Left forelimb (tissue), 1 donor: ENCODE results near the gene ACO1.
A peak's percentile ranks its signal among the peaks of the same experiment; 100 is the strongest.
"Not testable (repeated sequence)": the region's sequence is repeated elsewhere in the genome, so short reads cannot be mapped to it uniquely, and the experiment has no call there.

Source experiments
- DNase-seq: peaks from one replicate; pipeline ENCODE4 v3.0.0-alpha.2; 2018; ENCODE audit warnings: low spot score

Gene ACO1

DNA sequence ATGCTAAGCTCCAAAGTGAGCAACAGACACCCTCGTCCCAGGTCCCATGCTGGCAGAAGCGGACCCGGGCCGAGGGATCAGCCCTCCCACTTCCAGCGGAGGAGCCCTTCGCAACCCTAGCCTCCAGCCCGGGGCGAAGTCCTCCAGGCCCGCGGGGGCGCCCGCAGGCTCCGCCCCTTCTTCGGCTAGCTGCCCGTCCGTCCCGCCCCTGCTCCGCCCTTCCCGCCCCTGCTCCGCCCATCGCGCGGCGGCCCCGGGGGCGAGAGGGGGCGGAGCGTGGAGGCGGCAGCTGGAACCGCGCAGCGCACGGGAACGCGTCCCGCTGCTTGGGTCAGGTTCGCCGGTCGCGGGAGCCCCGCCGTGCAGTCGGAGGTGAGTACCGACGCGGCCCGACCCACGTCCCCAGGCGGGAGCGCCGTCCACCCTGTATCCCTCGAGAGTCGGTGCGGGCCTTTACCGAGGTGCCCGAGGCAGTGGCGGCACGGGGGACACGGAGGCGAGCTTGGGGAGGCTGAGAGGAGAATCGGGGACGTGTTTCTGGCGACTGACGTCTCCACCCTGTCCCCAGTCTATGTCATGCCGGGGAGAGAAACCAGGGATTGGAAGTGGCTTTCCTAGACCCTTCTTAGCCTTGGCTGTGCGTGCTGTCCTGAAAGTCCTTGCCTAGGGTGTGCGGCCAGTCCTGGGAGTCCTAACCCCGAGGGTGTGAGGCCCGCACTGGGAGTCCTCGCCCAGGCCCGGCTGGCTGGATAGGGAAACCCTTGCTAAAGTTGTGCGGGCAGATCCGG, at the start of gene ACO1:
Gene ACO1, plus strand, starts transcription at position 280 of the 788 bp plus-strand sequence. CDS start 20,864 bp downstream, outside the sequence.
- DNase-seq: peak; percentile 93

DNA sequence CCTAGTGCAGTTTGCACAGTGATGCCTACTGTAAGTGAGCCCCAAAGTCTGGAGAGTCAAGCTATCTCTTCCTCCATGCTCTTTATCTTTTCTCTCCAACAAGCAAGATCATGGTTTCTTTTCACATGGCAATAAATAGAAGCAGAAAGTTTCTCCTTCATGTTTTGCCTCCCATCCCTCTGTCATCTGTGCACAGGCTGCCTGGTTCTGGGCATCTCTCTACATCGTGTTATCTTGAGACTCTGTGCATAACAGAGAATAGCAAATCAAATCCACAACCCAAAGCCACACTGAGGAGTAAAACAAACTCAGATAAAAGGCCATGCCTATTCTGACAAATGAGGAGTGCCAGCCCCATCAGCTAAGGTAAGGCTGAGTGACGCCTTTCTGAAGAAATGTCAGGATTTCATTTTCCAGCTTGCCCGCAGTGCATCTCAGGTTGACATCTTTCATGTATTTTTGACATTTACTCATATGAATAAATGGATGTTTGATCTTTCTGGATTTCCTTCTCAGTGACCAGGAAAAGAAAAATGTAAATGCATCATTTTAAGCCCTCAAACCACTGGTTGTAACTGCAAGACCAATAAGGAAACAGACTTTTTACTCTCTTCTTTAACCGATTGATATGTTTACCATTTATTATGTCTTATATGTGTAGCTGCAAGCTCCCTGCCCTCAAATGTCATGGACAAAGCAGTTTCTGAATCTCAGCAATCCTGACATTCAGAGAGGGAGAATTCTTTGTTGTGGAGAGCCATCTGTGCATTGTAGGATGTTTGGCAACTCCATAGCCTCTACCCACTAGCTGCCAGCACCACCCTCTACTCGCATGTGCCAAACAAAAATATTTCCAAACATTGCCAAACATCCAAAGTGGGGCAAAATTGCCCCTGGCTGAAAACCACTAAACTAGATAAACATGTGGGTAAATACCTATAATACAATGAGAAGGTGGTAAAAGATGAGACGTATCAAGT, 49.2 kb upstream of the ACO1 start:
- DNase-seq: no peak

DNA sequence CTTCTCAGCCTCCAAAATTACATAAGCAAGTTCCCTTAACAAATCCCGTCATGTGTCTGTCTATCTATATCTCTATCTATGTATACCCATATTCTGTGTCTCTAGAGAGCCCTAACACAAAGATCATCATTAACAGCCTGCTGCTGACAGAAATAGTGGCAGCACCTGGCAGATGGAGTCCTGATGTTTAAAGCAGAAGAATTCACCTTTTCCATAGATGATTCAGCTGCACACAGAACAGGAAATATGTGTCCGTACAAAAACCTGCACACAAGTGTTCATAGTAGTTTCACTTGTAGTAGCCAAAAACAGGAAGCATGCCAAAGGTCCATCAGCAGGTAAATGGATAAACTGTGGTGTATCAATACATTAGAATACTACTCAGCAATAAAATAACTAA, 45.0 kb upstream of the ACO1 start:
- no peak for DNase-seq

DNA sequence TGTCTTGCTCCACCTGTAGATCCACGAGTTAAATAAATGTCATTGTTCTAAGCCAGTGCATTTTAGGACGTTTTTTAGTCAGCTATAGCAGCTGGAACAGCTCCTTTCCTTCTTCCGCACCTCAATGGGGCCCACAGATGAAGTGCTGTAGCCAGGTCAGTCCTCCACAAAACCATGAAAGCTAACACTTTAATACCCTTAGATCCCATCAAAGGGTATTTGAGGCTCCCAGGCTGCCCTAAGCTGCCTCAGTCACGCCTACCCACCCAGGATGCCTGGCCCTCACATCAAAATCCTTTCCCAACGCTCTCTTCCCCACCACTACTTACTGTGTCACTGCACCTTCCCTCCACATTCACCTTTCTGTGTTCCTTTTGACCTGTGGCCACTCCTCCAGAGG, 44.1 kb upstream of the ACO1 start:
- DNase-seq: no peak

DNA sequence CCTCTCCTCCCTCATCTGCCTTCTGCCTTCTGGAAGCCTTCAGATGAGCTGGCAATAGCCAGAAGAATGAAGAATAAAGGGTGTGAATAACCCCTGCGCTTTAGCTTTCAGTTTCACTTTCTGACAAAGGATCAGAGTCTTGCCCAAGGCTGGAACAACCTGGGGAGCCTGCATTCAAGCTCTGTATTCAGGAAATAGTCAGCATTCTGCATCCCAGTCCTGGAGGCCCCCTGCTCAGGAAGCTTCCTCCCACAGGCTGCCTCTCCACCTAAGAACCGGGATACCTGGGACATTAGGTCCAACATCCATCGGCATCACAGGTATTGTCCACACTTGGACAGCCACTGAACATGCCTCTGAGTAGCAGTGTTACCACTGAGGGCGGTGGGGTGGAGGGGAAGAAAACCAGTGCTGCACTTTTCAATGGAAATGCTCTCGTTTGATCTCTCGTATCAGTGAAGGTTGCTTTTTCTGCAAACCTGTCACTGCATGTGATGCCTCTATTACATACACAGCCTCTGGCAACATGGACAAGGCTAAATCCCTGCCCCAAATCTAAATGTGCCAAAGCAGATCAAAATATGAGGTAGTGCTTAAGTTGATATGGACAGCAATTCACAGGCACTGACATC, 39.8 kb upstream of the ACO1 start:
- DNase-seq: no peak

GRCh38 chr9:32345243-32345642, 39.2 kb upstream of the ACO1 start:
- DNase-seq: no peak

DNA sequence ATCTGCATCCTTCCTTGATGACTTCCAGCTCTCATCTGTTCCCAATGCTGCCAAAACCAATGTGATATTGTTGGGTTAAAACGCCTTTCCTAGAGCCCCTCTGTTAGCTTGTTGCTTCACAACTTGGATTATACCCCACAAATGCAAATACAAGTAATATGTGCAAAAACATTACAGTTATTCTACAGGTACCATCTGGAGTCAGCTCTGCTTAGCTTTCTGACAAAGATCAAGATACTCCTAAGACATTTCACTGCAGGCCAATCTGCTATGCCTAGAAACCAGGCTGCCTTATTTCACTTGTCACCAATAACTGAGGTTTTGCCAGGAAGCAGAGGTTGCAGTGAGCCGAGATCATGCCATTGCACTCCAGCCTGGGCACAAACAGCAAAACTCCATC, 36.9 kb upstream of the ACO1 start:
- no peak for DNase-seq

- no peak for DNase-seq
Measured at GRCh38 chr9:32348106-32348695, 36.2 kb upstream of the ACO1 start.

DNA sequence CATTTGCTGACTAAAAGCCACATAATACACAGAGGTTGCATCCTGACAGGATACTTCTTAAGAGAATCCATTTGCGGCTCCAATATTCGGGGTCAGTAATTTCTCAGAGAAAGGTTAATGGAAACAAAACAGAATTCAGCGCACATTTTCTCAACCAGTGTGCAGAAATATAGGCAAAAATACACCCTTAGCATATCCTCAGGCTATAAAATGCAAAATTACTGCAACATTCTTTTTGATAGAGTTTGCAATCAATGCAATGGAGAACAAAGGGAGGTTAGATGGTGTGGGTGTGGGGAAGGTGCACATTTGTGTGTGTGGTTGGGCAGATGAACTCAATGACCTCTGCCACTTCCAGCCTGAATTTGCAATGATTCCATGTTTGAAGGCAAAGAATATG, 35.4 kb upstream of the ACO1 start:
- DNase-seq: no peak

GRCh38 chr9:32350682-32351081, 33.8 kb upstream of the ACO1 start:
- DNase-seq: no peak

- no peak for DNase-seq
Measured at GRCh38 chr9:32351845-32352244, 32.6 kb upstream of the ACO1 start.

- not testable (repeated sequence) for DNase-seq
Measured at GRCh38 chr9:32353476-32353875, 31.0 kb upstream of the ACO1 start.

GRCh38 chr9:32359452-32359851, 25.0 kb upstream of the ACO1 start:
- DNase-seq: no peak

DNA sequence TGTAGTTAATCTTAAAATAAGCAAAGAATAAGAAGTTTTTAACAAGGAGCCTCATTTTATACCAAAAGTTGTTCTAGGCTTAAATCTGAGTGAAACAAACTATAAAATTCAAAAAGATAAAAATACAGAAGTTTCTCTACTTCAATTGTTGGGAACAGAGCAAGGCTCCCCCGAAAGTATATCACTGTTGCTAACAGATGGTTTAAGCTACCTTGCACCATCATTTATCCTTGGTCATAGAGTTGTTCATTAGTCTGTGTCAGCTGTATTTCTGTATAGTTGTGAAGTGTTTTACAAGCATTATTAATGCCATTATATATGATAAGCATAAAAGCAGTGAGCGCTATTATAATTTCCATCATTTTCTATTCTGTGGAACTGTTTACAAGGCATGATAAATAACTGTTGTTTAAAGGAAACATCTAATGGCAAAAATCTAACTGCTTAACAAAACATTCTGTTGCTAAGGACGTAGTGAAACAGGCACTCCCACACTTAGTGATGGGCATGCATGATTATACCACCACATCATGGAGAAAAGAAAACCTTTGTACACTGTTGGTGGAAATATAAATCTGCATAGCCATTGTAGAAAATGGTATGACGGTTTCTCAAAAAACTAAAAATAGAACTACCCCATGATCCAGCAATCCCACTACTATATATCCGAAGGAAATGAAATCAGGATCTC, 23.3 kb upstream of the ACO1 start:
- DNase-seq: no peak

- DNase-seq: no peak
Measured at GRCh38 chr9:32371279-32371678, 13.2 kb upstream of the ACO1 start.

DNA sequence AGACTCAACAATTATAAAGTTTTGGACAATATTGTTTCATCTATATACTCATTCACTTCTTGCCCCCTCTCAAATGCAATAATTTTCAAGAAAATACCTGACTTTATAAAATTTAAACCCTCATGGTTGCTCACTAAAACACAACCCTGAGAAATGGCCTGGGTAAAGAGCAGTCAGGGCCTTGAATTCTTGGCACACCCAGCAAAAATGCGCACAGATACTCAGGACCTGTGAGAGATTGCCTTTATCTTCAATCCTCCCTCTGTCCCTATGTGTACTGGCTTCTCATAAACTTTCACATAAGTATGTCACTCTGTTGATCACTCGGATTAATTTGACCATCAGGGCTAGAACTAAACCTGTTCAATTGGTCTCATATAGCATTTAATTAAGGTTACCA, 12.8 kb upstream of the ACO1 start:
- DNase-seq: no peak

- no peak for DNase-seq
Measured at GRCh38 chr9:32376285-32376684, 8.2 kb upstream of the ACO1 start.

GRCh38 chr9:32378496-32378895, 5.9 kb upstream of the ACO1 start:
- no peak for DNase-seq

- no peak for DNase-seq
Measured at GRCh38 chr9:32378993-32379729, 5.3 kb upstream of the ACO1 start.

DNA sequence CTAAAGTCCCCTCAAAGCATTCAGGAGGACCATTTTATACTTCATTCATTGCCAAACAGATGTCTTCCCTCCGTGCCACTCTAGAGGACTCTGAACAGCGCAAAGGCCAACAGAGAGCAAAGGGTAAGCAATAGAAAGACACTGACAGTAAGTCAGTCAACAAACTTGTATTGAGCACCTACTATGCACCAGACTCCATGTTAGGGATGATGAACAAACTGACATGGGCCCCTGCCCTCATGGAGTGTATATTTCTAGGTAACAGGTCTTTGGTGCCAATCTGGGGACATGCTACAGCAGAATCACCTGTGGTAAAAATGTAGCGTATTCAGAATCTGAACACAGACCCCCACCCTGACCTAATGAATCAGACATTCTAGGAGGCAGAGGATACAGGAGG, 3.5 kb upstream of the ACO1 start:
- no peak for DNase-seq
